Ascending aorta (tissue), 2 donors: Measurements from ENCODE around the gene DNAI1. TPM values are rescaled to one million over a fixed set of nuclear protein-coding genes. Genes with fewer than 3 reads are reported as not detected.
A peak's percentile ranks its signal among the peaks of the same experiment; 100 is the strongest.

Source experiments
- DNase-seq, 2 donors: peaks; one replicate each; pipeline ENCODE4 v3.0.0-alpha.2; 2019; ENCODE audit warnings: low spot score in 2 of 2
- H3K27ac ChIP-seq, 2 donors: fragments of 200-600 bp; sonication (generic); one replicate each; pipeline ENCODE4 v1.5.1; 2016 to 2017; ENCODE audit warnings: mild to moderate bottlenecking in 1 of 2
- H3K27me3 ChIP-seq: fragments of 200-600 bp; sonication (generic); one replicate; pipeline ENCODE4 v1.5.1; 2017
- H3K36me3 ChIP-seq, 2 donors: fragments of 200-600 bp; sonication (generic); one replicate each; pipeline ENCODE4 v1.5.1; 2016
- H3K4me1 ChIP-seq, 2 donors: fragments of 200-600 bp; sonication (generic); one replicate each; pipeline ENCODE4 v1.5.1; 2016 to 2017; ENCODE audit warnings: mild to moderate bottlenecking in 1 of 2
- H3K4me3 ChIP-seq, 2 donors: fragments of 200-600 bp; sonication (generic); one replicate each; pipeline ENCODE4 v1.5.1; 2016 to 2017; ENCODE audit warnings: mild to moderate bottlenecking in 1 of 2
- H3K9me3 ChIP-seq, 2 donors: fragments of 200-600 bp; sonication (generic); one replicate each; pipeline ENCODE4 v1.5.1; 2016
- intact Hi-C: fragments of 100-400 bp; cut with DNase I; formaldehyde crosslinking; loops from one replicate; pipeline ENCODE4 v1.15.1; 2023
- total RNA-seq: library from RNA; depleted of rRNA; stranded (reverse); fragments of >200 nt; gene quantifications from one replicate; pipeline ENCODE4 v1.1.0, GENCODE V29; 2016
- TF ChIP-seq, protein P1 (sequence below), 3 experiments: fragments of 200-600 bp in 2 of 3; fragments of 450-650 bp in 1 of 3; sonication (generic) in 2 of 3; IDR thresholded peaks; one replicate each; pipeline ENCODE4 v1.5.1; 2016 to 2019; ENCODE audit warnings: antibody characterized with exemption in 3 of 3, mild to moderate bottlenecking in 1 of 3, moderate library complexity in 1 of 3

DNAI1 gene
- not detected for total RNA-seq

DNA sequence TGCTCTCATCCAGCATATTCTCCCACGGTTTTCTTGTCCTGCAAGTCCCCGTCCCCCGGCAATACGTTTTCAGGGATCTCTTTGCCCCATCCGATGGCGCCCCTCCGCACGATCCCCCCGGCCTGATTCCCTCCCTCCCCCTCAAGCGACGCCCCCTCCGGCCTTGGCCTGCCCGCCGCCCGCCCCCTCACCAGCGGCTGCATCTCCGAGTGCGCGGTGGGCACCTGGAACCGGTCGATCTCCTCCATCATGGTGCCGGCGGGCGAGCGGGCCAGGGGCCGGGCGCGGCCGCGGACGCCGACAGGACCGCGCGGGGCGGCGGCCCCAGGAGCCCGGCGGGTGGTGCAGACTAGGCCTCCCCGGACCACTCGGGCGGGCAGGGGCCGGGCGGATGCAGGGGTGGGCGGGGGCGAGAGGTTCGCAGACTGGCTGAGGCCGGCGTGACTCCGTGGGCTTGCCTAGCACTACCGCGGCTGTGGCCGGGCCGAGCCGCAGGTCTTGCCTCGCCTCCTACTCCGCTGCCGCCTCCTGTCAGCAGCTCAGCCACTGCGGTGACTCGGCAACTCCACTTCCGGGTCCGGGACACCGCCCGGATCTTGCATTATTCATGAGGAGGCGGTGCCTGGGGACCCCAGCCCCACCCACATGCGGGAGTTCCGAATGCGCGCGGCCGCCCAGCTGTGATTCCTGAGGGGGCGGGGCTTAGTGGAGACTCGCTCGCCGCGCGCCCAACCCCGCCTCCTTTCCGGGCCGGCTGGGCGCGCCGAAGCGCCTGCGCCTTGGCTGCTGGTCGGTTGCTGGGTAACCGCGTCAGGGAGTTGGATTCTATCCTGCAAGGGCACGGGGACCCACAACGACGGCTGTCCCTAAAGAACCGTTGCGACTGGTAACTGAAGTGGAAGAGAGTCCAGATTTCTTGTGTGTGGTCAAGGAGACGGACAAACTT is at the start of gene DNAI1, which contains the start of gene FAM219A:
Gene DNAI1 (plus strand): TSS at position 793 of the 946 bp plus-strand sequence. CDS start 201 bp downstream, outside the sequence.
Gene FAM219A (minus strand): TSS at position 558 of the 946 bp plus-strand sequence. CDS start 307 bp downstream, at position 251.
- Histone ChIP-seq H3K27ac (peak within 1 kb of the TSS; percentile 76 to 88), H3K36me3 (no peaks in the 10 kb centered on the region), H3K4me1 (peaks cover 0 to 28% of the 10 kb centered on the region in 2 donors), H3K9me3 (no peaks in the 10 kb centered on the region), H3K27me3 (no peaks in the 10 kb centered on the region), H3K4me3 (peak within 1 kb of the TSS; percentile 79 to 94)
- DNase-seq, result peak; percentile 95 to 99
- TF ChIP-seq, protein P1, sequence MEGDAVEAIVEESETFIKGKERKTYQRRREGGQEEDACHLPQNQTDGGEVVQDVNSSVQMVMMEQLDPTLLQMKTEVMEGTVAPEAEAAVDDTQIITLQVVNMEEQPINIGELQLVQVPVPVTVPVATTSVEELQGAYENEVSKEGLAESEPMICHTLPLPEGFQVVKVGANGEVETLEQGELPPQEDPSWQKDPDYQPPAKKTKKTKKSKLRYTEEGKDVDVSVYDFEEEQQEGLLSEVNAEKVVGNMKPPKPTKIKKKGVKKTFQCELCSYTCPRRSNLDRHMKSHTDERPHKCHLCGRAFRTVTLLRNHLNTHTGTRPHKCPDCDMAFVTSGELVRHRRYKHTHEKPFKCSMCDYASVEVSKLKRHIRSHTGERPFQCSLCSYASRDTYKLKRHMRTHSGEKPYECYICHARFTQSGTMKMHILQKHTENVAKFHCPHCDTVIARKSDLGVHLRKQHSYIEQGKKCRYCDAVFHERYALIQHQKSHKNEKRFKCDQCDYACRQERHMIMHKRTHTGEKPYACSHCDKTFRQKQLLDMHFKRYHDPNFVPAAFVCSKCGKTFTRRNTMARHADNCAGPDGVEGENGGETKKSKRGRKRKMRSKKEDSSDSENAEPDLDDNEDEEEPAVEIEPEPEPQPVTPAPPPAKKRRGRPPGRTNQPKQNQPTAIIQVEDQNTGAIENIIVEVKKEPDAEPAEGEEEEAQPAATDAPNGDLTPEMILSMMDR (IDR thresholded peaks at IDR 0.05), result no peak
- intact Hi-C loops, result loop anchor here (2.0 to 5.0 kb wide), 8 partner anchors 65 to 1944 kb away; partner anchors contain the start of genes DCAF12, ENHO, MYORG and RNF38

DNA sequence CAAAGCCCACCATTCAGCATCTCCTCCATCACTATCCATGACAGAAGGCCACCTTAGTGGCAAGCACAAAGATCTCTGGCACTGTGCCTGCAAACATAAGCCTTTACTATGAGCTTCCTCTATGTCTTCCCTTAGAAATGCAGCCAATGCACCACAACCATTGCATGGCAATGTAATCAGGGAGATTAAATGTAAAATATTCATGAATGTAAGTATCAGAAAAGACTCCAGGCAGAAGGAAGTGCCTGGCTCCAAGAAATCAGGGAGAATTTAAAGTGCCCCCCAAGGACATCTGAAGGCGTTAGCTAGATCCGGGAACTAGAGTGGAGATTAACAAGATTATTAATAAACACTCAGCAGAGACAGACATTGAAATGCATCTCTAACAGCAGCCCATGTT is 49.5 kb upstream of the DNAI1 start:
- H3K27me3 ChIP-seq, result no peaks in the 10 kb centered on the region
- TF ChIP-seq, protein P1 (IDR thresholded peaks at IDR 0.05), result no peak
- intact Hi-C loops, result no loop called here

GRCh38 chr9:34412336-34412735 is 46.3 kb upstream of the DNAI1 start:
- H3K27me3 ChIP-seq, result no peaks in the 10 kb centered on the region

More for the DNA sequence above, 49.5 kb upstream of the DNAI1 start:
- peaks cover 8 to 21% of the 10 kb centered on the region in 2 donors for H3K36me3 ChIP-seq
- DNase-seq, result no peak
- no peak overlapping the region for H3K4me3 ChIP-seq
- no peaks in the 10 kb centered on the region for H3K4me1 ChIP-seq
- no peak overlapping the region for H3K27ac ChIP-seq
- no peaks in the 10 kb centered on the region for H3K9me3 ChIP-seq

DNA sequence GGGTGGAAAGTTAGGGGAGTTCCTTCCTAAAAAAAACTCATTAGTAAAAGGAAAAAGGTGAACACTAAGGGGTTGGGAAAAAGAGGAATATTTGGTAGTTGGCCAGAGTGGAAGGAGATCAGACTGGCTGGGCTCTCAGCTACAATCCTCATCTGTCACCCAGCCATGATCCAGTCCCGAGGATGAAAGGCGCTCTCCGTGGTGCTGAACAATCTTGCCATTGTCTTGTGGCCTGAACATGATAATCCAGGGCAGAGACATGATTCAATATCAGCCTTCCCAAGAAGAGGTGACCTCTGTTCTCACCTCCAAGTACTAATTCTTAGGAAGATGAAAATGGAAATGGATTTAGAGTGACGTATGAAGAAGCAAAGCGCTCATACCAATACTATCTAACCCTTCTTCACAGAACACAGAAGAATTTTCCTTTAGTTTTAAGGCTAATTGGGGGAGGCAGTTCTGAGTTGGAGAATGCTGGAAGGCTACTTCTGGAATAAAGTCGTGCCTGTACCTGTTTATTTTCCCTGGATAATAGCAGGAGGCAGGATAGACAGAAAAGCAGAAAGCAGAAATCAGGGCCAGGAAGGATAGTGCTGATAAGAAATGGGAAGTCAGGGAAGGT is 45.3 kb upstream of the DNAI1 start:
- intact Hi-C loops, result no loop called here
- Histone ChIP-seq H3K9me3 (no peaks in the 10 kb centered on the region), H3K27ac (no peak overlapping the region), H3K27me3 (no peaks in the 10 kb centered on the region), H3K36me3 (peaks cover 0 to 4% of the 10 kb centered on the region in 2 donors), H3K4me1 (no peaks in the 10 kb centered on the region), H3K4me3 (no peak overlapping the region)
- TF ChIP-seq, protein P1 (IDR thresholded peaks at IDR 0.05), result no peak
- DNase-seq, result no peak

More at GRCh38 chr9:34412336-34412735, 46.3 kb upstream of the DNAI1 start:
- TF ChIP-seq, protein P1 (IDR thresholded peaks at IDR 0.05), result no peak
- Histone ChIP-seq H3K27ac (no peak overlapping the region), H3K4me3 (no peak overlapping the region), H3K9me3 (no peaks in the 10 kb centered on the region), H3K4me1 (no peaks in the 10 kb centered on the region), H3K36me3 (no peaks in the 10 kb centered on the region)
- DNase-seq, result no peak
- intact Hi-C loops, result no loop called here

DNA sequence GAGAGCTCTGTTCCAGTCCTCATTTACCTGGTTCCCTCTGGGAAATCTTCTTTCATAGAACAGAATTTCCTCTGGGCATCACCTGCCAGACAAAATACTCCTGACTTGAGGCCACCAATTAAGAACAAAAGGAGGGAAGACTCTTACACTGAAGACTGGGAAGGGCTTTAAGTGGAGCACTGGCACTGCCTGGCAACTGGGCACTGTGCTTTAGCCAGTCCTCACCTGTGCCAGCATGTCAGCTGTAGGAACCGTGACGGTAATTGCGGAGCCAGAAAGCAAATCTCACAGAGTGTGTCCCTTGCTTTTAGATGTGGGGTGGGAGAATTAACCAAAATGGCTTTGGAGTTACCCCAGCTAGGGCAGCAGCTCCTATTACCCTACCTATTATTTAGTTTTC is 40.9 kb upstream of the DNAI1 start:
- intact Hi-C loops, result no loop called here
- Histone ChIP-seq H3K9me3 (no peaks in the 10 kb centered on the region), H3K4me1 (no peaks in the 10 kb centered on the region), H3K36me3 (peaks cover 0 to 7% of the 10 kb centered on the region in 2 donors), H3K27ac (no peak overlapping the region), H3K4me3 (no peak overlapping the region), H3K27me3 (no peaks in the 10 kb centered on the region)
- TF ChIP-seq, protein P1 (IDR thresholded peaks at IDR 0.05), result no peak
- DNase-seq, result no peak
